HPDE6-E6E7 (cell line): ENCODE measurements around the gene ZBED6.

Experiments
- DNase-seq: peaks from one replicate; pipeline ENCODE4 v3.0.0; 2011; ENCODE audit warnings: missing footprints; ENCODE audit errors: extremely low spot score

Gene ZBED6

GRCh38 chr1:203840208-203840808 is 44.9 kb downstream of the ZBED6 start:
- DNase-seq: no peak

- DNase-seq: no peak
These were observed 47.1 kb downstream of the ZBED6 start for GRCh38 chr1:203842559-203842876.

GRCh38 chr1:203843435-203843834 is 48.0 kb downstream of the ZBED6 start:
- no peak for DNase-seq
